ENCODE data around the gene IL36RN. TPM values are rescaled to one million over a fixed set of nuclear protein-coding genes. Genes with fewer than 3 reads are reported as not detected.

IL36RN gene
- total RNA-seq, 1 donor from 2014 or later: not detected

DNA sequence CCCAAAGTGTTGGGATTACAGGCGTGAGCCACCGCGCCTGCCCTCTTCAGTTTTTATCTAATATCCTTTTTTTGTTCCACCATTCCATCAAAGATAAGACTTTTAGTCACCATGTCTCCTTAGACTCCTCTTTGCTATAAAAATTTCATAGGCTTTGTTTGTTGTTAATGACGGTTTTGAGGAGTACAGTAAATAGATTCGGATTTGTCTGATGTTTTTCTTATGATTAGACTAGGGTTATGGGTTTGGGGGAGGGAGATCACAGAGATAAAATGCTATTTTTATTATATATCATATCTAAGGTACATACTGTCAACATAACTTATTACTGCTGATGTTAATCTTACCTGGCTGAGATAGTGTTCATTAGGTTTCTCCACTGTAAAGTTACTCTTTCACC, 12.5 kb upstream of the IL36RN start:
- no peak for DNase-seq (ENCODE audit: low read depth)

- DNase-seq (ENCODE audit: low read depth): no peak
Measured at GRCh38 chr2:113050921-113051895, 7.8 kb upstream of the IL36RN start.

DNA sequence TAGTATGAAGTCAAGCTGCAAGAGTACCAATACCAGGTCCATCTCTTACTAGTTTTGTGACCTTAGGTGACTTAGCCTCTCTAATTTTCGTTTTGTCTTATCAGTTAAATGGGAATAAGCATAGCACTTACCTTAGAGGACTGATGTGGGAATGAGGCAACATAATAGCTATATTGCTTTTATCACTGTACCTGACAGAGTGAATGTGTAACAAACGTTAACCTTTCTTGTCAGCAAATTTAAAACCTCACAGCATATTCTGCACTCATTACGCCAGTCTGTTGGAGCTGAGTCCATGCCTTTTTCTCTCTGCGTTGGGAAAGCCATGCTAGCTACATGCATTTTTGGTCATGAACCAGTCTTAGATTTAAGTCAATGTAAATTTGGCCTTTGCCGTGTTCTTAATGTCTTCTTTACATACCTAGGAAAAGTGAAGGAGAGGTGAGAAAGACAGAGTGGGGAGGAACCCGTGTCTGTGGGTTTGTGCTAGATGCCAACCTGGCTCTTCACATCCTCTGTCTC, 6.5 kb upstream of the IL36RN start, which contains the start of gene IL36B:
Gene IL36B (minus strand): TSS at position 472 of the 522 bp plus-strand sequence.
- DNase-seq (ENCODE audit: low read depth): no peak

- no peak for DNase-seq (ENCODE audit: low read depth)
Measured at GRCh38 chr2:113053666-113054065, 5.3 kb upstream of the IL36RN start.

GRCh38 chr2:113054066-113054465, 4.9 kb upstream of the IL36RN start:
- no peak for DNase-seq (ENCODE audit: low read depth)

DNA sequence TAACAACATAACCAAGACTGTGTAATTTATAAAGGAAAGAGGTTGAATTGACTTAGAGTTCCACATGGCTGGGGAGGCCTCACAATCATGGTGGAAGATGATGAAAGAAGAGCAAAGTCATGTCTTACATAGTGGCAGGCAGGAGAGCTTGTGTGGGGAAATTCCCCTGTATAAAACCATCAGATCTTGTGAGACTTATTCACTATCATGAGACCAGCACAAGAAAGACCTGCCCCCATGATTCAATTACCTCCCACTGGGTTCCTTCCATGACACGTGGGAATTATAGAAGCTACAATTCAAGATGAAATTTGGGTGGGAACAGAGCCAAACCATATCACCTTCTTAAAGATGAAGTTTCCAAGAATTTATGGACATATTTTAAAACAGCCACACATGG, 2.5 kb upstream of the IL36RN start:
- DNase-seq (ENCODE audit: low read depth): no peak

- no peak for DNase-seq (ENCODE audit: low read depth)
Measured at GRCh38 chr2:113057117-113057516, 1.9 kb upstream of the IL36RN start.

DNA sequence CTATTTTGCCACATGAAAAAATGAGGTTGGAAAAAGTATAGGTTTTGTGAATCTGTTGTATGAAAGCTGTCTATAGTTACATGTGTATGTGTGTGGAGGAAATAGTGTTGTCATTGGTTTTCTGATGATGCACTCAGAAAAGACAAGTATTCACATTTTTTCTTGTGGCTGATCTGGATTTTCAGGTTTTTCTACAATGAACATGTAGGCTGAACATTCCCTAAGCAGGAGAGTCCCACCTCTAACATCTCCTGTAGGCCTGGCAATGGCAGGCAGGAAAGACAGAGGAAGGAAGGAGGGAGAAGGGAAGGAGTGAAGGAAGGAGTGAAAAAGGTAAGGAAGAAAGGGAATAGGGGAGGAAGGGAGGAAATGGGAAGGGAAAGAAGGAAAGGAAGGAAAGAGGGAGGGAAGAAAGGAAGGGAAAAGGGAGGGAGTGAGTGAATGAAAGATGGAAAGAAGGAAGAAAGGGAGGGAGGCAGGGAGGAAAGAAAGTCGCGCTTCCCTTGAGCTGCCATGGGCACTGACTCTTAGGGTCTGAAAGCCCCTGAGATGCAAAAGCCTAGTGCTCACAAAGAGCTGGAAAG, 495 bp upstream of the IL36RN start:
- no peak for DNase-seq (ENCODE audit: low read depth)

DNA sequence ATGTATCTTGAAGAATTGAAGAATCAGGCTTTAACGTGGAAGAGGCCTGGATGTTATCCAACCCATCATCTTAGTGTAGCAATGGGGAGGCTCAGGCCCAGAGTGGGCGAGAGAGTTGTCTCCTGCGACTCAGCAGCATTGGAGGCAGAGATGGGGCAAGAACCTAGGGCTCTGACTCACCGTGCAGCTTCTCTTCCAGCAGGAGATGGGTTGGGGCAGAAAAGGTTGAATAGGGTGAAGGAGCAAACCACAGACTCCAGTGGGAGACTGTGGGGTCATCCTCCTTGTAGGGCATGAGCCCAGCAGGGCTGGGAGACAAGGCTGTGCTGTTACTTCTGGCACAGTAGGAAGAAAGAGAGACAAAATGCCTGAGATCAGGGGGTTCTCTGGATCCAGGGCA, 1.4 kb downstream of the IL36RN start:
- DNase-seq (ENCODE audit: low read depth): no peak

DNA sequence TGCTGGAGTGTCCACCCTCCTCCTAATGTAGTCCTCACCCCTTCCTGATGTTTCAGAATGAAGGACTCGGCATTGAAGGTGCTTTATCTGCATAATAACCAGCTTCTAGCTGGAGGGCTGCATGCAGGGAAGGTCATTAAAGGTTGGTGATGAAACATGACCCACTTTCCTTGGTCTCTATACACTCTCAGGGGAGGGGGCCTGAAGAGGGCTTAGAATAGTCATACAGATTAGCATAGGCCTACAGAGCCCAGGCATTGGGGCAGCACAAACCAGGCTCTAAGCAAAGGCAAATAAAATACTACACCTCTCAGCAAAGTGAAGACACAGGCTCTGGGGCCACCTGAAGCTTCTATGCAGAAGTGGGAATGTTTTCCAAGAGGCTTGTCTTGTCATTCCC, 1.8 kb downstream of the IL36RN start:
- DNase-seq (ENCODE audit: low read depth): no peak

DNA sequence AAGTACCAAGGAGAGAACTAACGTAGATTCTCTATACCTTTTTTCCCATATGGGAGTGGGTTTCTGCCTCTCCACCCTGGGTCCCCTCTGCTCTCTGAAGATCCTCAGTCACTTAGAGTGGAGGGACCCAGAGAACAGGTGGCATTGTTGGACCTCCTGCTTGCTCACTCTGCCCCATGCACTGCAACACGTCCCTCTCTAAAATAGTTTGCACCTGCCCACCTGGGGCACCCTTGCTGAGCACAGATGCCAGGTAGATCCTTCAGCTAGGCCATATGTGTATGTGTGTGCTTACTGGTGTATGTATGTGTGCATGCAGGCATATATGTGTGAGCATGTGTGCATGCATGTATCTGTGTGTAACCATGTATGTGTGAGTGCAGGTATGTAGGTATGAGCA, 2.2 kb downstream of the IL36RN start:
- no peak for DNase-seq (ENCODE audit: low read depth)

DNA sequence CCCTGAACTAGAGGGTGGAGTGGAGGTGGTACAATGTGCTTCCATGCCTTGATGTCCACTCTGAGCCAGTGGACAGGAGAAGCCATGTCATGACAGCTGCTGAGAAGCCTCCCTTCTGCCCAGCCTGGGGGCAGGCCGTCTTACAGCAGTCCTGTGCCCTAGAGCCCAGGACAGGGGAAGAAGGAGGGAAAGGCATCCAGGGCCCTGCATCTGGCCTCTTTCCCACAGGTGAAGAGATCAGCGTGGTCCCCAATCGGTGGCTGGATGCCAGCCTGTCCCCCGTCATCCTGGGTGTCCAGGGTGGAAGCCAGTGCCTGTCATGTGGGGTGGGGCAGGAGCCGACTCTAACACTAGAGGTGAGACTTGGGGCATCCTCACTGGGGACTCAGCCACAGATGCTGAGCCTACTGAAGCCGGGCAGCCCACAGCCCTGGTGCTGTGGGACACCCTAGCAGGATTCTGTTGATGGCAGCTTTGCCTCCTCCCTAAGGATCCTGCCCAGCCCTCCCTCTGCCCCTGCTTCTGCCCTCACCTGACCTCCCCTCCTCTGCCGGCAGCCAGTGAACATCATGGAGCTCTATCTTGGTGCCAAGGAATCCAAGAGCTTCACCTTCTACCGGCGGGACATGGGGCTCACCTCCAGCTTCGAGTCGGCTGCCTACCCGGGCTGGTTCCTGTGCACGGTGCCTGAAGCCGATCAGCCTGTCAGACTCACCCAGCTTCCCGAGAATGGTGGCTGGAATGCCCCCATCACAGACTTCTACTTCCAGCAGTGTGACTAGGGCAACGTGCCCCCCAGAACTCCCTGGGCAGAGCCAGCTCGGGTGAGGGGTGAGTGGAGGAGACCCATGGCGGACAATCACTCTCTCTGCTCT, 3.1 kb downstream of the IL36RN start:
- DNase-seq (ENCODE audit: low read depth): no peak

DNA sequence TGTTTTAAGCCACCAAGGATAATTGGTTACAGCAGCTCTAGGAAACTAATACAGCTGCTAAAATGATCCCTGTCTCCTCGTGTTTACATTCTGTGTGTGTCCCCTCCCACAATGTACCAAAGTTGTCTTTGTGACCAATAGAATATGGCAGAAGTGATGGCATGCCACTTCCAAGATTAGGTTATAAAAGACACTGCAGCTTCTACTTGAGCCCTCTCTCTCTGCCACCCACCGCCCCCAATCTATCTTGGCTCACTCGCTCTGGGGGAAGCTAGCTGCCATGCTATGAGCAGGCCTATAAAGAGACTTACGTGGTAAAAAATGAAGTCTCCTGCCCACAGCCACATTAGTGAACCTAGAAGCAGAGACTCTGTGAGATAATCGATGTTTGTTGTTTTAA, 5.3 kb downstream of the IL36RN start:
- no peak for DNase-seq (ENCODE audit: low read depth)

- DNase-seq (ENCODE audit: low read depth): no peak
Measured at GRCh38 chr2:113064898-113065297, 5.9 kb downstream of the IL36RN start.

- DNase-seq (ENCODE audit: low read depth): no peak
Measured at GRCh38 chr2:113067681-113068080, 8.7 kb downstream of the IL36RN start, which contains the start of gene IL1F10. Gene IL1F10, plus strand, starts transcription at chr2:113067970. Its CDS starts 4,769 bp downstream, at chr2:113072739.

DNA sequence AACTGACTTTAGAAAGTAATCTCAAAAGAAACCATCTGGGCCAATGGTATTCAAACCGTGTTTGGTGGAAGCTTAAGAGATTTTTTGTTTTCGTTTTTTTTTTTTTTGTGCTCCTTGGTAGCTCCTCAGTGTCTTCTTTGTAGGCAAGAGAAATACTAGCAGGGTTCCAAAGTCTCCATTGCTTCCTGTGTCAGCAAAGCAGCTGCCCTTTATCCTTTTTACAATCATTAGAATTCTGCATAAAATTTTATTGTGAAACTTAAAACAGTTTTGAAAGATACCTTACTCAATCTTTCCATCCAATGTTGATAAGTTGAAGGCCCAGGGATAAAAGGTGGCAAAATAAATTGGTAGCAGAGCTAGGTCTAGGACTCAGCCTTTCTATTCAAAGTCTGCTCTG, 9.3 kb downstream of the IL36RN start:
- DNase-seq (ENCODE audit: low read depth): no peak

GRCh38 chr2:113068706-113069485, 9.9 kb downstream of the IL36RN start:
- DNase-seq (ENCODE audit: low read depth): no peak

GRCh38 chr2:113069676-113070605, 10.9 kb downstream of the IL36RN start:
- no peak for DNase-seq (ENCODE audit: low read depth)

- no peak for DNase-seq (ENCODE audit: low read depth)
Measured at GRCh38 chr2:113070606-113070975, 11.6 kb downstream of the IL36RN start.
